Measurements from ENCODE around the gene MRPL21.
"Not testable (repeated sequence)": the region's sequence is repeated elsewhere in the genome, so short reads cannot be mapped to it uniquely, and the experiment has no call there.

MRPL21 gene

DNA sequence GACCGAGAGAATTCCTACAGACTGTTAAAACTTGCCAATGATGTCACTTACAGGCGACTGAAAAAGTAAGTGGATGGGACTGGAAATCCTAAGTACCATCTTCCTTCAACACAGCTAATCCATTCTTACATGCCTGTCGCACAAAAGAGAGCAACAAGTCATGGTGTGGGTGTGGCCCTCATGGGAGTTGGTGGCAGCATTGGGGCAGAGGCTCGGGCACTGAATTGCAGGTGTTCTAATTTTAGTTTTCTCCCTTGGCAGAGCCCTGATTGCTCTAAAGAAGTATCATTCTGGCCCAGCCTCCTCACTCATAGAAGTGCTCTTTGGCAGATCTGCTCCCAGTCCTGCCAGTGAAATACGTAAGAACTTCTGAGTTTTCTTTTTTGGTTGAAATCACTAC, 4.6 kb upstream of the MRPL21 start:
- no peak for DNase-seq

DNA sequence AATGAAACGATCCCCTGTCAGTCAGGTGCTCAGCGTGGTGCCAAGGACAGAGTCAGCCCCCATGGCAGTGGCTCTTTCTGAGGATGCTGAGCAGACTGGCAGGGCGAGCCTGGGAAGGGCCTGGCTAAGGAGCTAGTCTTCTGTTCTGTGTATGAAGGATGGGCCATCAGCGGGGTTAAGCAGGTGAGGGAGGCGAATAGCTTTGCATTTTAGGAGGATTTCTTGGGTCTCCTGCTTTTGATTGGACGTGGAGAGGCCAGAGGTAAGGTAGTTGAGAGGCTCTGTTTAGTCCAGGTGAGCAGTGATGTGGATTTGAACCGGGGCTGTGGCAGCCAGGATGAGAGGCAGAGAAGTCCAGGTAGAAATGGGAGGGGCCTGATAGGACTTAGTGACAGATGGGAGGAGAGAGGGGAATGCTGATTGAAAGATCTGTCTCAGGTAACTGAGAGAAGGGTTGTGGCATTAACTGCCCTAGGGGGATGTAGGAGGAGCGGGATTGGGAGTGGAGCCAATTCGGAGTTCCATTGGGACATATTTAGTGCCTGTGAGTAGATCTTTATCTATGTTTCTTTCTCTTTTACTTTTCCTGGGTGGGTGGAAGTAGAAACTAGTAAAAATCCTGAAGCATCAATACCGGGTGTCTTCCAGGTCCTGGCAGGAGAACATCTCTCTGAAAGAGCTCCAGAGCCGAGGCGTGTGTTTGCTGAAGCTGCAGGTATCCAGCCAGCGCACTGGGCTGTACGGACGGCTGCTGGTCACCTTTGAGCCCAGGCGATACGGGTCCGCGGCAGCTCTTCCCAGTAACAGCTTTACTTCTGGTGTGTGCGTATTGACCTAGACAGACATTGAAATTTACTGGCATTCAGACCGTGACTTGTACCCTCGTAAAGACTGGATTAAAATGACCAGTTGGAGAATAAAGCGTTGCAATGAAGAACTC, 2.1 kb upstream of the MRPL21 start:
- DNase-seq = no peak

DNA sequence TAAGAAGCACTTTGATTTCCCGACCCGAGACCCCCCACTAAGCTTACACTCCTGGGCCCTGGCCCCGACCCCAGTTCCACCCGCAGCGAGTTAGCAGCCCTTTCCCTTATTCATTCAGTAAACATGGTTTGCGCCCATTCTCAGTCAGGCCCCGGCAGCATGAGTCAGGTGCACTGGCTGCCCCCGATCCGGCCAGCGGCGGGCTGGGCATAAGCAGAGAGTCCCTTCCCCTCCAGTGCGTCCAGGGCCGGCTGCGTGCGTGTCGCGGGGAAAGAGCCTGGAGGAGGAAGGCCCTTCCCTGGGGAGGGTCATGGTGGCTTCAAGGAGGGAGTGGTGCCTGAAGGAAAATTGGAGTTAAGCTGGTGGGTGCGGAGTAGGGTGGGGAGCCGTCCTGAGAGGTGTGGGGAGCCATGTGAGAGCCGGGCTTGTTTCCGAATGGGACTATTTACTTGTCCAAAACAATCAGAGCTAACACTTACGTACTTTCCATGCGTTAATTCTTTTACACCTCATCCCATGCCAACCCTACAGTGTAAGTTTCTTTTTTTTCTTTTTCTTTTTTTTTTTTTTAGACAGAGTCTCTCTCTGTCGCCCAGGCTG, 716 bp upstream of the MRPL21 start:
- DNase-seq = no peak

DNA sequence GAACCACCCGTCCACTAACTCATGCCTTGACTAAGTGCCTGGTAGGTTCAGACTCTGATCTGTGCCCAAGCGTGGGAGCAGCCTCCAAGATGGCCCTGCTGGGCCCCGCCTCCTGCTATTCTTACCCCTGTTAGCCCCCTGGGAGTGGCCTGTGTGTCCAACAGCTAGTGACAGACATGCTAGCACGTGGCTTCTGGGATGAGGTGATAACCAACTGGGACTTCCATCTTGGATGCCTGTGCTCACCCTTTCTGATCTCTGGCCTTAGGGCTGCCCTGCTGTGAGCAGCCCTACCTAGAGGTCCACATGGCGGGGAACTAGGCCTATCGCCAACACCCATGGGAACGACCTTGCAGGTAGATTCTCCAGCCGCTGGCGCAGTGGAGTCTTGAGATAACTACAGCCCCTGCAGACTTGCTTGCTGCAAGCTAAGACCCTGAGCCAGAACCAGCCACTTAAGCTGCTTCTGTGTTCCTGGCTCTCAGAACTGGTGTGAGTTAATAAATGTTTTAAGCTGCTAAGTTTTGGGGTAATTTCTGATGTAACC, 2.7 kb downstream of the MRPL21 start:
- no peak for DNase-seq

DNA sequence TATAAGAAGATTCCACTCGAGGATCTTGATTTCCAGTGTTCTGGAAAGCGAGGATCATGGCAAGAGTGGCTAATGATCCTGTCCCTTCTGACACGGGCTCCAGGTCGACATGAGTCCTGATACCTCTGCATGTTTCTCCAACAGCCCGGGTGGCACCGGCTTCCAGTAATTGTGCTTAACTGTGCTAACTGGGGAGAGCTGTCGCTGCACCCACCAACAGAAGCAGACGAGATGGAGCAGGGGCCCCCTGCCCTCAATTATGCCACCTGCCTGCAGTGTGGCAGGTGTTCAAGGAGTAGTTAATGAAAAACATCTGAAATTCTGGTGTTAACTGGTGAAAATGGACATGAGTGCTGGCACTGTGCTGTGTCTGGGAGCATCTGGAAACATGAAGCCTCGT, 6.2 kb downstream of the MRPL21 start:
- no peak for DNase-seq

DNA sequence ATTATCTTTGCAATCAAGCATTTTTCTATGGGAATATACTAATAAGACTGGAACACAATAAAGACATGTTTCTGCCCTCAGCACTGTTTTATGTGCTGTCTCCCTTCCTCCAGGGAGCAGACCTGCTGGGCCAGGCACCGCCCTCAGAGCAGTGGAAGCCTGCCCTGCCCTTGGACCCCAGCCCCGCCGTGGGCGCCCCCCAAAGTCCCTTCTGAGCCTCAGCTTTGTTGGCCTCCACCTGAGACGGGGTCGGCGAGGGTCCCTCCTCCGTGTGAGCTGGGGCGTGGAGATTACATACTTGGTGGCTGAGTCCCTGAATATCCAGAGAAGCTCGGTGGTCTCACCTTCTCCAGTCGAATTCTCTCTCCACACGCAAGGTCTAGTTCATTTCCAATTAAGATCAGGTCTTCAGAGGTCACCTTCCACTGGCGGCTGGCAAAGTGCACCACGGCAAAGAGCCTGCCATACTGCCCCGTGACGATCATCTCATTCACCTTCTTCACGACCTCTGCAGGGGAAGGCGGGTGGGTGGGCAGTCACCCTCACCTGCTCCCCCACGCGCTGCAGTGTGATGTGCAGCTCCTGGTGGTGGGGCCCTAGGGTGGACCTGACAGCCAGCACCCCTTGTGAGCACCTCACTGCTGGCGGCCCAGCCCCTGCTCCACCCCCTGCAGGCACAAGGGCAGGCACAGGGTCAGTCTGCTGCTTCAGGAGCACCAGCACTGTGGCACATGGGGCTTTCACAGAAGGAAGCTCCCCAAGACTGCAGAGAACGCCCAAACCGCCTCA, 7.3 kb downstream of the MRPL21 start:
- DNase-seq = no peak

DNA sequence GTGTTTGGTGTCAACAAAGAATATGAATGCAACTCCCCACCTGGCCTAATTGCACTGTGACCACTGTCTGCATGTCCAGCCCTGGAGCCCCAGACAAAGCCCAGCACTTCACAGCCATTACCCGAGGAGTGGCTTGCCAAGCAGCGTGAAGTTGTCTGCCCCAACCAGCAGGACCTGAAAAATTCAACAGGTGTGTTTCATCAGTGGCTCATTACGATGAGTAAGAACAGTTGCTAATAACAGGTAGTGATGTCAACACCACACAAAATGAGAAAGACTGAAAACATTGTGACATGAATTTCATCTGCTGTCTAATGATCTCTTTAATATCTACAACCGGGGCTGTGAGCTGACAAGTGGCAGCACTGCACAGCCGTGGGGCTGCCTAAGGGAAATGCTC, 10.3 kb downstream of the MRPL21 start:
- no peak for DNase-seq

DNA sequence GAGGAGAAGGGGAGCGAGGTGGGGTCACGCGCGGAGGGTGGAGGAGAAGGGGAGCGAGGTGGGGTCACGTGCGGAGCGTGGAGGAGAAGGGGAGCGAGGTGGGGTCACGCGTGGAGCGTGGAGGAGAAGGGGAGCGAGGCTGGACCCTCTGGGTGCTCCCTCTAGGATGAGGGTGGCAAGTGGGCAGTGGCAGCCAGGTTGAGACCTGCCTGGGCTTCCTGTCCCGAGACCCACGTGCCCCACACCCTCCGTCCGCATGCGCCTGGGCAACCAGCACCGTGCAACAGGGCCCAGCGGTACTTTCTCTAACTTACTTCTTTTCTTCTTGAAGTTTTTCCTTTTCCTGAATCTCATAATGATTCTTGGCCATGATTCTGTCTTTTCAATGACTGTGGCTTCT, 11.1 kb downstream of the MRPL21 start:
- DNase-seq = no peak

DNA sequence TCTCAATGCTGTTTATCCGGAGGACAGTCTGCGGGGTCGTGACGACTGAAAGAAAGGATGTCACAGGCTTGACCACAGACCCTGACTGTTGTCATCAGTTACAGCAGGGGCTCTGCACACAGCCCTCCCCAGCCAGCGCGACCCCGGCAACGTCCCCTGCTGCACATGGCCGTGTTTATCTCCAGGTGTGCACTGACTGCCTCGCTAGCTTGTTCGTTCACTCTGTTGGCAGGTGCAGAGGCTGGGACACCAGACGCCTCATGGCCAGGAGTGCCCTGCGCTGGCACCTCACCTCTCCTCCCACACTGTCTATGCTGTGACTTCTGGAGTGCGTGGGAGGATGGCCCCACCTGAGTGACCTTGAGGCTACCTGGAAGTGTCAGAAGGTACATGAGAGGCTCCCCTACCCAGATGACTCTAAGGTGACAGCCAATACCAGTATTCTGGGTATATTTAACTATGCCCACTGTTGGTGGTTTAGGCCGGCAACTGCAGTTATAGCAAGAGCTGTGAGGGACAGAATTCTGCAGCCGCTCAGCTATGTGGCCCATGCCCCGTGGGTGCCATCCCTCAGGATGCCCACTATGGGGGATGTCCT, 12.2 kb downstream of the MRPL21 start:
- no peak for DNase-seq

DNA sequence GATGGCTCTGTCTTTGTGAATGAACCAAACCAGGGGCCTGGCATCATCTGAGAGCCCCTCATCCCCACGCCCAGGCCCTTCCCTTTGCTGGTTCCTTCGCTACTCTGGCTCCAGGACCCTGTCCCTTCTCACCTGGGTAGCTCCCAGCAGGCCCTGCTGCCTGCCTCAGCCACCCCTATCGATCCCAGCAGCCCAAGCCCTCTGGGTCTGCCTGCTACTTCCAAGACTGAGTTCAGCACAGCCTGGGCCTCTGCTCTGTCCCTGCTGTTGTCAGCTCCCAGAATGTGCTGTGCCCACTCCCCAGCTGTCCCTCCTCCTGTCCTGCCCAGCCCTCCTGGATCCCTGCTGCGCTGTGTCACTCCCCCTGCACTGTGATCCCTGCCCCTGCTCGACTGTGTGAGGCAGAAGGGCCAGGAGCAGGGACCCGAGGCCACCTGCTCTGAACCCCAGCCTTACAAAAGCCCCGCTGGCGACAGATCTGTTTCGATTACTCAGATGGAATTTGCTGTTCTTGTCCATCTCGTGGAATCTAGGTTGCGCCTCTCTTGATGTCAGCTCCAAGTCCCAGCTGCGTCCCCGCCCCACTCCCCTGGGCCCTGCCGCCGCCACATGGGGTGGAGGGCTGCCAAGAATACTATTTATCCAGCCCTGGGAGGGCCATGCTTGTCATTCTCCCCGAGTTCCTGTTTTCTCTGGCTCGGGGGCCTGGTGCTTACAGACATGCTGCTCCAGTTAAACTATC, 13.0 kb downstream of the MRPL21 start:
- peak; percentile 48 for DNase-seq

DNA sequence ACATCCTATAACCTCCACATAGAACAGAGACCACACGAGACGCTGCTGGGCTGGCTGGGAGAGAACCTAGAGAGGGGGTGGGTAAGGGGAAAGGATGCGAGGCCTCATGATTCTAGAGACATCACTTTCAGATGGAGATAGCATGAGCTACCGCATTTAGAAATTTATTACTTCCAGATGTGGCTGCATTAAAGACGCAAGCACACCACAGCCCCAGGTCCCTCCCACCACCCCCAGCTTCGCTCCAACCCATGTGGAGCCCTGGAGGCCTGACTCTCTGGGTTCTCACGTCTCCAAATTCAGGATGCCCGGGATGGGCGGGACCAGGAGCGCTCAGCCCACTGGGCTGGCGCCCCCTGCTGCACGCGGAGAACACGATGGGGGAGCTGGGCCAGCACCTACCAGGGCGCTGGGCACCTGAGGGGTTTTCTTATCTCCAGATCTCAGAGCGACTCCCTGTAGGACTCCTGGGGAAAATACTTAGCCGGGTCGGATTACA, 13.6 kb downstream of the MRPL21 start:
- no peak for DNase-seq

DNA sequence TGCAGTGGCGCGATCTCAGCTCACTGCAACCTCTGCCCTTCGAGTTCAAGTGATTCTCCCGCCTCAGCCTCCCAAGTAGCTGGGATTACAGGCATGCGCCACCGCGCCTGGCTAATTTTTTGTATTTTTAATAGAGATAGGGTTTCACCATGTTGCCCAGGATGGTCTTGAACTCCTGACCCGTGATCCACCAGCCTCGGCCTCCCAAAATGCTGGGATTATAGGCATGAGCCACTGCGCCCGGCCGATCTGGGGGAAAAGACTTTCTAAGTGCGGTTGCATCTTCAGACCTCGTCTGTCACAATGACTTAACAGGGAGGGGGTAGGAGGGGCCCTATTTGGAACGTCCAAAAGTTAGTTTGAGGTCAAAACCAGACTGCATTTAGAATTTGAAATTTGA, 18.8 kb downstream of the MRPL21 start:
- not testable (repeated sequence) for DNase-seq

DNA sequence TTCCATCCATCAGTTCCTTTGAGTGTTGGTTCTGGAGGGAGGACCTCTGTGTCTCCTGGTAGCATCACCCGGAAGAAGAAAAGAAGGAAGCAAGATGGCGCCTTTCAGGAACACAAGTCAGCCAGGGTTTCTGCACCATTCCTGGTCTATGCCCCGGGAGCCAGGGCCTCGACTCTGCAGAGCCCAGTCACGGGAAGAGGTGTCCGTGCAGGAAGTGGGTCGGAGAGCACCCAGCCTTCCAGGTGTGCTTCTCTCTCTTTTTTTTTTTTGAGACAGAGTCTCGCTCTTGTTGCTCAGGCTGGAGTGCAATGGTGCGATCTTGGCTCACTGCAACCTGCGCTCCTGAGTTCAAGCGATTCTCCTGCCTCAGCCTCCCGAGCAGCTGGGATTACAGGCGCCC, 21.2 kb downstream of the MRPL21 start:
- no peak for DNase-seq

DNA sequence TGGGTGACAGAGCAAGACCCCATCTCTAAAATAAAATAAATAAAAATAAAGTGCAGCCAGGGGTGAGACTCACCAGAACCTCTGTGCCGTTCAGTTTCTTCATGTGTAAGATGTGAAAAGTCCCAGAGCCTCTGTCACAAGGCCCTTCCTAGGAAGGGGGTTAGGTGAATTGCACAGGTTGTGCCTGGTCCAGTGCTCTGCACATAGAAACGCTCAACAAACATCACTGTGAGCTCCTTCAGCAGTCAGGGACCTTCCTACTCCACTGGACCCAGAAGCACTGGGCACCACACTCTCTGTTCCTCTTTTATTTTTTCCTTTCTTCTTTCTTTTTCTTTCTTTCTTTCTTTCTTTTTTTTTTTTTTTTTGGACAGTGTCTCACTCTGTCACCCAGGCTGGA, 22.3 kb downstream of the MRPL21 start:
- no peak for DNase-seq

DNA sequence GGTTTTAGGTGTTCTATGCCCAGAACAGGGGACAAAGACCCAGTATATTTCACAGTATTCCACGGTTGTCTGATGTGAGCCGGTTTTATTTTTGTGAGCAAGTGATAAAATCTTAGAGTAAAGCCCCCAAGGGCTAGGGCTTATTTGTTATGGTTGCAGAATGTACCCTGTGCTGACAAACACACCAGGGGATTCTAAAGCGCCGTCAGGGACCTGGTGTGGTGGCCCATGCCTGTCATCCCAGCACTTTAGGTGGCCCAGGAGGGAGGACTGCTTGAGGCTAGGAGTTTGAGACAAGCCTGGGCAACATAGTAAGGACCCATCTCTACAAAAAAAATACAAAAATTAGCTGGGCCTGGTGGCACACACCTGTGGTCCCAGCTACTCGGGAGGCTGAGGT, 22.8 kb downstream of the MRPL21 start:
- no peak for DNase-seq

DNA sequence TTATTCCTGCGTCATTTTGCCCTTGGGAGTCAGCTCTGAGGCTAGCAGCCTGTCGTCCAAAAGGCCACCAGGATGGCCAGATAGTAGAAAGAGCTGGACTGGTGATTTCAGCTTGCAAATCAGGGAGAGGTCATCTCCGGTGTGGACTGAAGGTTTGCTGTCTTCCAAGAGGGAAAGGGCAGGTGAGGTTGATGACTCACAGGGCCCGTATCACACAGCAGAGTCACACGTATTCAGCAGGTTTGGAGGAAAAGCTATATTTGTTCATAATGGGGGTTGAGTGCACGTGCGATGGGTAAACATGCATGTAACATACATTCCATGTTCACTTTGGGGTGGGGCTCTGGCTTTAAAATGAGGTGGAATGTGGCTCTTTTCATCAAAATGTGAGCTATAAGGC, 25.6 kb downstream of the MRPL21 start:
- DNase-seq = no peak

DNA sequence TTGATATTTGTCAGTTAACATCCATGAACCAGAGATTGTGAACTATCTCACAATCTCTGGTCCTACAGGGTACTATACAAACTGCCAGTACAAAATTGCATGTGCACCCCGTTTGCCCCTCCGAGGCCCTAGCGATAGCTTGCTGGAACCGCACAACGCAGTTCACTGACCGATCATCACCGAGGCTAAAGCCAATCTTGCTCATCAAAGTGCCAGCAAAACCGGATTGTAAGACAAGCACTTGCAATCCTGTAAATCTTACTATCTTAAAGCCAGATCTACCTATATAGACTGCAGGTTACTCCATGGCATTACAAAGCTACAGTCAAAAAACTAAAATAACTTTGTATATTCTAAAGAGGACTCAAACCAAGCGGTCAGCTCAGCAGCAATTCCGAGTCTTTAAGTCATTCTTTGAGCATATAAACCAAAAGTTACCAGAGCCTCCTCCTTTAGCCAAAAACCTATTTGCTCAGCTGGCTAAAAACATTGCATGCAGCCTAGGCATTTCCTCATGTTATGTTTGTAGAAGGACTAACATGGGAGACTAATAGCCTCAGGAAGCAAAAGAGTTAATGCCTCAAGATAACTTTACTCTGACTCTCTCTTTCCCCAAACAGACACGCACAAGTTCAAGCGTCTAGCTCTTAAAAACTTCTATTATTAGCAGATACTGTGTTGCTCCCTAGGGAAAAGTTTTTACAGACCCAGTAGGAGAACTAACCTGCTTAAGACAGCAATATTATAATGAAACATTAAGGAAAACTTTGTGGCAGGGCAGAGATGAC, 31.2 kb downstream of the MRPL21 start:
- DNase-seq = no peak

DNA sequence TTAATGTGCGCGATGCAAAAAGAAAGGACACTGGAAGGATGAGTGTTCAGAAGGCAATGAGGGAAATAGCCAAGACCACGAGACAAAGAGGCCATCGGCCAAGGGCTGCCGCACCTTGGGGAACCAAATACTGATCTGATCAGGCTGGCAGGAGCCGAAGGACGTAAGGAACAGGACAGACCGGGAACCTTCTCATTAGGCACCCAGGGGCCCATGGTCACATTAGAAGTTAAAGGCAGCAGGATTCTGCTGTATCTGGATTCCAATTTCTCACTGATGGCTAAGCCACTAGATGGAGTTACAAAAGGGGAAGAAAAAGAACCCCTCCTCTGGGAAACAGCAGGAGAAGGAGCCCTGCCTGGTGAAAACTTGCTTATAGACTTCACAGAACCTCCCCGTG, 33.2 kb downstream of the MRPL21 start:
- DNase-seq = no peak

DNA sequence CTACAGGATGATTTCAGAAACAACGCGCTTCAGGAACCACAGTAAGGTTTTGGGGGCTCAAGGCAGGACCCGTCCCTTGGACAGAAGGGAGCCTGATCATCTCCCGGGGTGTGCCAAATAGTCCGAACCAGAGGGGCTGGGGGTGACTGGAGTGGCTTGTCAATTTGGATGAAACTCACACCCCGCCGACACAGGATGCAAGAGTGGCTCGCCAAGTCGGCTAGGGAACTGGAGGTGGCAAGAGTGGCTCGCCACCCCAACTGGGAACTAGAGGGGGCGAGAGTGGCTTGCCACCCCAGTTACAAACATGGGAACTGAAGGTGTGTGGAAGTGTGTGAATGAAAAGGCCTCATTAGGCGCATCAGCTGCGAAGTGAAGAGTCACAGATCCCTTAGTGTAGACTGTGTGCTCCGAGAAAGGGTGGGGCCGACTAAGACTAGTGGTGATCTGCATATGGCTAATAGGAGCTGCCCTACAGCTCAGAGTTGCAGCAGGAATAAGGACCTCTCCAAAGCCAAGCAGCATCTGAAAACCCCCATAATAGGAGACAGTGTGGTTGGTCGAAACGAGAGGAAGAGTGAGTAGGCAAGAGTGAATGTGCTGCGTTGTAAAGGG, 35.3 kb downstream of the MRPL21 start:
- no peak for DNase-seq

DNA sequence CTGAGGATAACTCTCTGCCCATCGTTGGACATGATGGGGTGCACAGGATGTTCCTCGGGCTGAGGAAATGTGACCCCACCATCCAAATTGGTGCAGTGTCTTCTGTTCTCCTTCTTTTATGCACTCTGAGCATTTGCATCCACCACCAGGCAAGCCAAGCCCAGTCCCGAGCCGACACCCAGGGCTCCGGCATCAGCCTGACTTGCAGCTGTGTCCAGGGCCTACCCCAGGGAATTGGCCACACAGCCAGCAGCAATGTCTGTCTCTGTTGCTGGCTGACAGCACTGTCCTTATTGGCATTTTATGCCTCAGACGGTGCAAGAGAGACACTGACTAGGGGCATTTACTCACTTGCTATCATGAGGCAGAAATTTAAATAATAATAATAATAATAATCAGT, 36.6 kb downstream of the MRPL21 start:
- DNase-seq = no peak

DNA sequence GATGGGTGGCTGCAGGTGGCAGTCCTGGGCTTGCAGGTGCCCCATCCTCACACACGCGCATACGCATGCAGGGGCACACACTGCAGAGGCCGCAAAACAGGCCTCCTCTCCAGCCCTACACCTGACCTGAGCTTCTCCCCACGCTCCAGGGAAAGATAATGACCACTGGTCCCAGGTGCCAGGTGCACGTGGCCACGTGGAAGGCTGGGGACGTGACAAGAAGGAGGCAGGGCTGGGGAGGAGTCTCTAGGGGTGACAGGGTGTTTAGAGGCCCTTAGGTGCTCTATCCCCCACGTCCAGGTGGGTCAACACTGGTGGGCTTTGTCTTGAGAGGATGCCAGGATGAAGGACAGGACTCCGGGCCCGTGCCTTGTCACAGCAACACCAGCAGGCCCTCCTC, 38.4 kb downstream of the MRPL21 start:
- DNase-seq = no peak

All from kidney glomerular epithelial cell (primary cell).